HG03457 (cell line): ENCODE results near the gene DDX49.
A peak's percentile ranks its signal among the peaks of the same experiment; 100 is the strongest.

Experiments used
- ATAC-seq: cut with Tn5 transposase; IDR thresholded peaks from one replicate; pipeline ENCODE4 v1.9.1; 2021; ENCODE audit warnings: moderate number of reproducible peaks; ENCODE audit not compliant: unreplicated experiment

DDX49 gene, protein sequence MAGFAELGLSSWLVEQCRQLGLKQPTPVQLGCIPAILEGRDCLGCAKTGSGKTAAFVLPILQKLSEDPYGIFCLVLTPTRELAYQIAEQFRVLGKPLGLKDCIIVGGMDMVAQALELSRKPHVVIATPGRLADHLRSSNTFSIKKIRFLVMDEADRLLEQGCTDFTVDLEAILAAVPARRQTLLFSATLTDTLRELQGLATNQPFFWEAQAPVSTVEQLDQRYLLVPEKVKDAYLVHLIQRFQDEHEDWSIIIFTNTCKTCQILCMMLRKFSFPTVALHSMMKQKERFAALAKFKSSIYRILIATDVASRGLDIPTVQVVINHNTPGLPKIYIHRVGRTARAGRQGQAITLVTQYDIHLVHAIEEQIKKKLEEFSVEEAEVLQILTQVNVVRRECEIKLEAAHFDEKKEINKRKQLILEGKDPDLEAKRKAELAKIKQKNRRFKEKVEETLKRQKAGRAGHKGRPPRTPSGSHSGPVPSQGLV

DNA sequence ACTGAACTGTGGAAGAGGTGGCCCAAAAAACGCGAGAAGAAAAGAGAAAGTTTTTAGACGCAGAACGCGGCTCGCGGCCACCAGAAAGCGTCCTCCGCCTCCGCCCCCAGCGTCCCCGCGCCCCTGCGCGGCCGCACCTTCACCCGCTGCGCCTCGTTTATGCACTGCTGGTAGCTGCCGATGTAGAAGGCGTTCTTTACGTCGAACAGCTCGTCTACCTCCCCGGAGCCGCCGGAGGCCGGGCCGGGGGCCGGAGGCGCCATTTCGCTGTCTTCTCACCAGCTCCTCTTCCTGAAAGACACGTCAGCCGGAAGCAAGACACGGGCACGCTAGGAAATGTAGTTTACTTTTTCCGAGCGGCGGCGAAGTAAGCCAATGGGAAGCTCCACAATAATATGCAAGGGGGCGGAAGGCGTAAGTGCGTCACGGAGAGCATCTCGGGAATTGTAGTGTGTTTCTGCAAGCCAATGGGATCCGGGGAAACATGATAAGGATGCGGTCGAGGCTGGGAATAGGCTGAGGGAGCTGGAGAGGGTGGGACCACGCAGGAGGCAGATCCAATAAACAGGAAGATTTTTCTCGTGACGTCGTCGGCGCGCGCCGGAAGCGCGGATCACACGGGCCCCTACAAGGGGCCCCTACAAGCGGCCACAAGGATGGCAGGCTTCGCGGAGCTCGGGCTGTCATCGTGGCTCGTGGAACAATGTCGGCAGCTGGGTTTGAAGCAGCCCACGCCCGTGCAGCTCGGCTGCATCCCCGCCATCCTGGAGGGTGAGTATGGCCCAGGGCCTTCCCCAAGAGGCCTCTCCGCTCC is at the start of gene DDX49, which contains the start of gene COPE:
Gene DDX49, plus strand, starts transcription at position 630 of the 814 bp plus-strand sequence. Its CDS starts 27 bp downstream, at position 657.
Gene COPE, minus strand, starts transcription at position 302 of the 814 bp plus-strand sequence. Its CDS starts 39 bp downstream, at position 263.
- ATAC-seq = peak; percentile 76

DNA sequence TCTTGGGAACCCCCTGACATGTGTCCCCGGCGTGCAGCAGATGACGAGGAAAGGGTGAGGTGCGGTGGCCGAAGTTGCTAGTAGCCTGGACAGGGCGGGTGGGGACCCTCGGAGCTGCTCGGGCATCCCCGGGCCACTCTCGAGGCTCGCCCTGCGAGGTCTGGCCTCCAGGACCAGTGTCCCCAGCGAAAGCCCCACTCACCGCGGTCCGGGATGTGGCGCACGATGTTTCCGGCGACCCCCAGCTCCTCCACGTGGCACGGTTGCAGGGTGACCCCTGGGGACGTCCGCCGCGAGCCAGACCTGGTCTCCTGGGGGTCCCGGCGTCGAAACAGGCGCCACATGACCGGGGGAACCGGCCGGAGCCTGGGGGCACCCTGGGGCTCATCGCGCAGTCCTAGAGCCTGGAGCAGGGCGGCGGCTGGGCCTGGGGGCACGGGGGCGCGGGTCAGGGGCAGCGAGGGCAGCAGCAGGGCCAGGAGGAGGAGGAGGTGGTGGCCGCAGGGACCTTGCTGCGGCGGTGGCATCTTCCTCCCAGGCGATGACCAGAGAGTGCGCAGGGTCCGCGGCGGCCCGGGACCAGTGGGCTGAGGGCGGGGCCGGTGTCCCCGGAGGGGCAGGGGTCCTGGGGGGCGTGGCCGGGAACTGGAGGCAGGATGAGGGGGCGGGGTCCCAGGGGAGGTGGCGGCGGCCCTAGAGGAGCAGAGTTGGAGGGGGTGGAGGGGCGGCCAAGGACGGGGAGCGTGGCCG is 49.6 kb upstream of the DDX49 start:
- ATAC-seq = no peak

DNA sequence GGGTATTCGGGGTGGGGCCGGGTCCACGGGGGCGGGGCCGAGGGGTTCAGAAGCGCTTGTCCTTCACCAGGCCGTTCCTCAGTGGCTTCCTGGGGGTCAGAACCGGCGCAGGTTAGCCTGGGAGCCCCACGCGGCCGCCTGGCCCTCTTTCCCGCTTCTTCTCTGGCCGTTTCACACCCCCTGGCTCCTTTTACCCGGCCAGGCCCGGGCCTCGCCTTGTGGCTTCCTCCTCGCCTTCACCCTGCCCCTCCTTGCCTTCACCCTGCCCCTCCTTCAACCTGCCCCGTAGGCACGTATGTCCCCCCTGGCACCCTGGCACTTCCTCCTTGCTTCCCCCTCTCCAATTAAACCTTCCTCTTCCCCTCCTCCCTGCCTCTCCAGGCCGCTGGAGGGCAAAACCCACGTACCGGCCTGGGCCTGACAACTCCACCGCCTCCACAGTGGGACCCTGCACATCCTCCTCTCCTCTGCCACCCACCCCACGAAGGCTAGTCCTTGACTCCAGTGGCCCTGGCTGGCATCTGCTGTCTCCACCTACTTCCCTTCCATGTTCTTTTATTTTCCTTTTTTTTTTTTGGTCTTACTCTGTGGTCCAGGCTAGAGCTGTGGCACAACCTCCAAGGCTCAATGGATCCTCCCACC is 48.9 kb upstream of the DDX49 start:
- no peak for ATAC-seq

DNA sequence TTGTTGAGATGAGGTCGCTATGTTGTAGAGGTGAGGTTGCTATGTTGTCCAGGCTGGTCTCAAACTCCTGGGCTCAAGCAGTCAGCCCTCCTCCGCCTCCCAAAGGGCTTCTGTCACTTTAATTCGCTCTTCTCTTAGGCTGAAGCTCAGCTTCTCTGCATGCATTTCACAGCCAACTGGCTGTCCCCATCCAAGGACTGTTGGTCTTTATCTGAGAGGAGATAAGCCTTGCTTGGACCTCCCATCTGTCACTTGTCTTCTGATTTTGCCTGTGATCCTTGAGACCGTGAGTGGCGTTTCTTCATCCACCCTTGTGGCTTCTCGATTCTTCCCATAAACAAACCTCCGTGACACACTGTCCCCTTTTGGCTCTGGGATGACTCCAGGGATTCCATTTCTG is 48.0 kb upstream of the DDX49 start:
- ATAC-seq = no peak

DNA sequence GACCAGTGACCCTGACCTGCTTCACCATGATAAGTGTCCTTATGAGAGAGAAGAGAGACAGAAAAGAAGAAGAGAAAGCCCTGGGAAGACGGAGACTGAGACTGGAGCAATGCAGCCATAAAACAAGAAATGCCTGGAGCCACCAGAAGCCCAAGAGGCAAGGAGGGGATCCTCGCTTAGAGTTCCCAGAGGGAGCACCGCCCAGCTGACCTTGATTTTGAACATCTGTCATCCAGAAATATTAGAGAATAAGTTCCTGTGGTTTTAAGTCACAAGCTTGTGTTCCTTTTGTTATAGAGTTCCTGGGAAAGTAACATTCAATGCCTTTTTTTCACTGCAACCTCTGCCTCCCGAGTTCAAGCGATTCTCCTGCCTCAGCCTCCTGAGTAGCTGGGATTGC is 43.8 kb upstream of the DDX49 start:
- ATAC-seq = no peak

DNA sequence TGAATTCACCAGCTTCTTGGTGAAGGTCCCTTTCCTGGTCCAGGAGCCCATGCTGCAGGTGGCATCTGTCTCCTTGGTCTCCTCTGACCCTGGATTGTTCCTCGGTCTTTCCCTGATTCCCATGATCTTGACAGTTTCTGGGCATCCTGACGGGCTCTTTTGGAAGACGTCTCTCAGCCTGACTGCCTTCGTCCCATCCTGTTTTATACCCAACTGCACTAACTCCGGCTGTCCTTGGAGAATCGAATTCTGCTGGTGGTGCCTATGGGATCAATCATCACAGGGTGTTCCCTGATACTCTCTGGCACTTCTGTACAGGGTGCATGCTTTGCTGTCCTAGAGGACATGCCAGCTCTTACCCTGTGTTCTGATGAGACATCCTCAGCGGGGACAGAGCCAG is 42.6 kb upstream of the DDX49 start:
- ATAC-seq = no peak

DNA sequence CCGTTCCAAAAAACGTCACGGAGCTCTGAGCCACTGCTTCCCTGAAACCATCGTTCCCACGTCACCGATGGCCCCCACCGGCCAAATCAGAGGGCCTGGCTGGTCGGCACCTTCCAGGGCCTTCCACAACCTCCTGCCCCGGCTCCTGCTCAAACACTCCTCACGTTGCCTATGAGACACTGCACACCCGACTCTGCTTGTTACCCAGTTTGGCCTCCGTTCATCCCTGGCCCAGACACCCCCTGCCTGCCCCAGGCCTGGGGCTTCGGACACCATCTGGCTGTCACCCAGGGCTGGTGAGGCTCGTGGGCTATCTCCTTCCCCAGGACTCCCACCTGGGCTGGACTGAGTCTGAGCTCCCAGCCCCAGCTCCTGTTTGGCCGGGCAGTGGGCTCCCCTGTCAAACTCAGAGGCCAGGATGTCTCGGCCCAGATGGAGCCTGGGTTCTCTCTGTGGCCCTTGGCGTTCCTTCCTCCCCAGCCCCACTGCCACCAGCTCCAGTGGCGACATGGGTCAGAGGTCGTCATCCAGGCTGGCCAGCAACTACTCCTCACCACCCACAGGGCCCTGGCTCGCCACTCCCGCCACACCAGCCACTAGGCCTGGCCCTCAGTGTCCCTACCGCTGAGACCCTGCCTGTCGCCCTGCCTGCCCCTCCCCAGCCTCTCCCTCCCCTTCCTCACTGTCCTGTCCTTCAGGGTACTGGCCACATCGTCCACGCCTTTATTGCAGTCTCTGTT is 41.3 kb upstream of the DDX49 start:
- ATAC-seq = no peak

DNA sequence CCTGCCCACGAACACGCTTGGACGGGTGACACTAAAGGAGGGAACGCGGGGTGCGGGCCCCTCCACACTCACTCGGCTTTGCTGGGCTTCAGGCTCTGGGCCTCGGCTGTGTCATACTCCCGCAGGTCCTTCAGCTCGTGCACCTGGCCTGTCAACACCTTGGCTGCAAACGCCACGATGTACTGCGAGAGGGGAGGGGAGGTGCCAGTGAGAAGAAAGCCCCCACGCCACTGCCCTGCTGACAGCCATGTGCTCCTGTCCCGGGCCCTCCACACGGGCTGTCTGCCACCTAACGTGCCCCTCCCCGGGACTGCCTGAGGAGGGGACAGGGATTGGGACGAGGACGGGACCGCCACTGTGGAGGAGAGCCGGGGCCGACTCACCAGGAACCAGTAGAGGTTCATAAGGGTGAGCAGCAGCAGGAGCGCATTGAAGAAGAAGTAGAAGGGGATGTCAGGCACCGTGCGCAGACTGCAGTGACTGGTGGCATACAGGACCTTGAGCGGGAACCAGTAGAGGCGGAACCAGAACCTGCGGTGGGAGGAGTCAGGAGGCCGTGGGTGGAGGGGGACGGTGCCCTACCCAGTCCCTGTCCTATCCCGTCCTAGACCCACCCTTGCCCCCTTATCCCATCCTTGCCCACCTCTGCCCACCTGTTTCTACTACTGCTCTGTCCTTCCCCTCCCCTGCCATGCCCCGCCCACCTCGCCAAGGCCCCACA is 40.5 kb upstream of the DDX49 start:
- no peak for ATAC-seq

DNA sequence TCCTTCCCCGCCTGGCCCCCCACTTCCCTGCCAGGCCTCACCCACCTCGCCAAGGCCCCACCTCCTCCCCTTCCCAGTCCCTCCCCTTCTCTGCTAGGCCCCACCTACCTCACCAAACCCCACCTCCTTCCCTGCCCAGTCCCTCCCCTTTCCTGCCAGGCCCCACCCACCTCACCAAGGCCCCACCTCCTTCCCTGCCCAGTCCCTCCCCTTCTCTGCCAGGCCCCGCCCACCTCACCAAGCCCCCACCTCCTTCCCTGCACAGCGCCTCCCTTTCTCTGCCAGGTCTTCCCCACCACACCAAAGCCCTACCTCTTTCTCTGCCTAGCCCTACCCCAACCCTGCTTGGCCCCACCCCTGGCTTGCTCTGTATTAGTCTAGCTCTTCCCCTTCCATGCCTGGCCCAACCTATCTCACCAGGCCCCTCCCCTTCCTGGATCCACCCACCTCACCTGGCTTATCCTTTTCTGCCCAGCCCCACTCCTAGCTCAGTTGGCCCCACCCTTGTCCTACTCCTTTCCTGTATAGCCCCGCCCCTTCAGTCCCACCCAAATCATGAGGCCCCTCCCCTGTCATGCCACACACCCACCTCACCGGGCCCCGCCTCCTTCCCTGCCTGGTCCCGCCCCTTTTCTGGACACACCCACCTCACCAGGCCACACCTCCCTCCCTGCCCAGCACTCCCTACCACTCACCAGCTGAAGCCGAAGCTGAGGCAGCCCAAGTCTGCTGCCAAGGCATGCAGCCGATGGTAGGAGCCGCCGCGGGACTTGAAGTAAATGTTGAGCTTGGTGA is 39.7 kb upstream of the DDX49 start:
- ATAC-seq = no peak

DNA sequence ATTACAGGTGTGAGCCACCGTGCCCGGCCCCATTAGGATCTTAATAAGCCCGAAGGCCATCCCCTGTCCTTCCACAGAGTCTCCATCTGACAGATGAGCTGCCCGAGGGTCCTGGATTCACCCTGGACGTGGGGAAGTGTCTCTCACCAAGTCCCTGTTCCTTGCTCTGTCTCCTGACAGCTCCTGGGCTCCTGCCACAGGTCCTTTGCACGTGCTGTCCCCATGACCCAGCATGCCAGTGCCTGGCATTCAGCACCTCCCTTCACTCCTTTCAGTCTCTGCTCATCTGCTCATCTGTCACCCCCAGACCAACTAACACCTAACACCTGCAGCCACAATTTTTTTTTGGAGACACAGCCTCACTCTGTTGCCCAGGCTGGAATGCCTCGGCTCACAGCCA is 38.0 kb upstream of the DDX49 start:
- no peak for ATAC-seq

DNA sequence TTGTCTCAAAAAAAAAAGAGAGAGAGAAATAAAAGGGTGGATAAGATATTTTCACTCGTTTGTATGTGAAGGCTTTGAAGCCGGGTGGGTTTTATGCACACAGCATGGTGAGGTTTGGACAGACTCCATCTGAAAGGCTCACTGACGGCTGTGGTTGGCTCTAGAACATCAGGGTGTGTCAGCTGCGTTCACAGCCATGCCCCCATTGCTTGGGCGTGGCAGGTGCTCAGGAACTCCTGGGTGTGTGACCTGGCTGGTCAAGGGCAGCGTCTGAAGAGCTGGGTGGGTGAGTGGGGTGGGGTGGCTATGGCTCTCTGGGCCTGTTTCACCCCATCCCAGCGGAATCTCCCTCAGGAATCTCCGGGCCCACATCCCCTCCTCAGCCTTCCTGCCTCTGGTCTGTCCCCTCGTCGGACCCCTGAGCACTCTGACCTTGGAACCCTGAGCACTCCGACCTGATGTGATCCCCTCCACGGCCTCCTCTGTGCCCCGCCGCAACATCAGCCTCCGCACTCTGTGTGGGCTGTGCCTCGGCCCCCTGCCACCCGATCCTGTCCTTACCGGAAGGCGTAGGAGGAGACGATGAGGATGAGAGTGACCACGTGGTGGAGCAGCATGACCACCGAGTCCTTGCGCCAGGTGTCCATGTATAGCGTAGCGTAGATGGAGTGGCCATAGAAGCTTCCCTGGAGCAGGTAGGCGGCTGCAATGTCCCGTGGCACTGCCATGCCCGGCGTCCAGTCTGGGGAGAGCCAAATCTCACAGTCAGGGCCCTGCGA is 35.8 kb upstream of the DDX49 start:
- no peak for ATAC-seq

DNA sequence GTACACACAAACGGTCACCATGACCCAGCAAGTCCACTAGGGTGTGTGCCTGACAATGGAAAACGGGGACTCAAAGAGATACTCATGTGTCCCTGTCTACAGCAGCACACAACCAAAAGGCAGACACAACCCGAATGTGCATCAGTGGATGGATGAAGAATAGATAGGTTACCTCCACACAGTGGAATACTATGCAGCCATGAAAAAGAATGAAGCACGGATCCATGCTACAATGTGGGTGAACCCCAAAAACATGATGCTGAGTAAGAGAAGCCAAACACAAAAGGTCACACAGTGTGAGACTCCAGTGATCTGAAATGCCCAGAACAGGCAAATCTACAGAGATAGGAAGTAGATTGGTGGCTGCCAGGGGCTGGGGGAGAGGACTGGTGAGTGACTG is 32.5 kb upstream of the DDX49 start:
- no peak for ATAC-seq

DNA sequence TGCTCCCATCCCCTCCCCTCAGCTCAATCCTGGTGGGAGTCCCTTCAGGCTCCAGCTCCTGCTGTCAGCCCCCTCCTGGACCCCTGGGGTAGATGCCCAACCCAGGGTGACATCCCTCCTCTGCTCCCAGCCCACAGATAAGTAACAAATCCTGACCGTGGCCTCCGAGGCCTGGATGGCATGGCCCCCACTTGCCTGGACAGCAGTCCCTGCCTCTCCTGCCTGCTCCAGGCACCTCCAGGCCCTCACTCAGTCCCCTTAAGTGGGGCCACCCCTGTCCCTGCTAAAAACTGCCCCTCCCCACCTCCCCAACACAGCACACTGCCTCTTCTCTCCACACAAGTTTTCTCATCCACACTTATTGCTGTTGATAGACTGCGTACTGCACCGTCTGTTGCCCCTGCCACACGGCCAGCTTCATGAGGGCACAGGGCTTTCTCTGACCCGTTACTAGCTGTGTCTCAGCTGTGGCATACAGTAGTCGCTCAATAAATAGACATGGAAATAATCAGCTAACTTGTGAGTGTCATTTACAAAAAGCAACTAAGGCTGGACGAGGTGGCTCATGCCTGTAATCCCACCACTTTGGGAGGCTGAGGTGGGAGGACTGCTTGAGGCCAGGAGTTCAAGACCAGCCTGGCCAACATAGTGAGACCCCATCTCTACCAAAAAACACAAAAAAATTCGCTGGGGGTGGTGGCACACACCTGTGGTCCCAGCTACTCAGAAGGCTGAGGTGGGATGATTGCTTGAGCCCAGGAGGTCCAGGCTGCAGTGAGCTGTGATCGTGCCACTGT is 29.4 kb upstream of the DDX49 start:
- no peak for ATAC-seq

DNA sequence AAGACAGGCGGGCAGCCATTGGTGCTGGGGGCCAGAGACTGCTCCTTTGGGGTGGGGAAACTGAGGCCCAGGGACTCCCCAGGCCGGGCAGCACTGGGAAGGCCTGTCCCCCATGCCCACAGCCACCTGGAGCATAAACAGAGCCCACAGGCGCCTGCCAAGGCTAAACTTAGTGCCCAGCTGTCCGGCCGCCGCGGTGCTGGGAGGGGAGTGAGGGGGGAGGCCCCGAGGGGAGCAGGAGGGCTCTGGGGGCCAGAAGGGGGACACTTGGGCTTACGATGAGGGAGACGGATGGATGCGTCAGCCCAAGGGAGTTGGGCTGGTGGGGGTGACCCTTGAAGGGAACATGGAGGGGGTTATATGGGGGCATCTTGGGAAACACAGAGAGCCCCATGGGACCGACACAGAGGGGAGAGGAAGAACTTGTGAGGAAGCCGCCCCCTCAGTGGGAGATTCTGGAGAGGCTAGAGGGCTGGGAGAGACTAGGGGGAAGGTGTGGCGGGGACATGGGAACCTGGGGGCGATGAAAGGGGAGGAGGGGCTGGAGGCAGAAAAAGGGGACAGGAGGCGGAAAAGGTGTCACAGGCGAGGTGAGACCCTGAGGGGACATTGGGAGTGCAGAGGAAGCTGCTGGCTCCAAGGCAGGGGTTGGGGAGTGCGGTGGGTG is 25.8 kb upstream of the DDX49 start:
- no peak for ATAC-seq

DNA sequence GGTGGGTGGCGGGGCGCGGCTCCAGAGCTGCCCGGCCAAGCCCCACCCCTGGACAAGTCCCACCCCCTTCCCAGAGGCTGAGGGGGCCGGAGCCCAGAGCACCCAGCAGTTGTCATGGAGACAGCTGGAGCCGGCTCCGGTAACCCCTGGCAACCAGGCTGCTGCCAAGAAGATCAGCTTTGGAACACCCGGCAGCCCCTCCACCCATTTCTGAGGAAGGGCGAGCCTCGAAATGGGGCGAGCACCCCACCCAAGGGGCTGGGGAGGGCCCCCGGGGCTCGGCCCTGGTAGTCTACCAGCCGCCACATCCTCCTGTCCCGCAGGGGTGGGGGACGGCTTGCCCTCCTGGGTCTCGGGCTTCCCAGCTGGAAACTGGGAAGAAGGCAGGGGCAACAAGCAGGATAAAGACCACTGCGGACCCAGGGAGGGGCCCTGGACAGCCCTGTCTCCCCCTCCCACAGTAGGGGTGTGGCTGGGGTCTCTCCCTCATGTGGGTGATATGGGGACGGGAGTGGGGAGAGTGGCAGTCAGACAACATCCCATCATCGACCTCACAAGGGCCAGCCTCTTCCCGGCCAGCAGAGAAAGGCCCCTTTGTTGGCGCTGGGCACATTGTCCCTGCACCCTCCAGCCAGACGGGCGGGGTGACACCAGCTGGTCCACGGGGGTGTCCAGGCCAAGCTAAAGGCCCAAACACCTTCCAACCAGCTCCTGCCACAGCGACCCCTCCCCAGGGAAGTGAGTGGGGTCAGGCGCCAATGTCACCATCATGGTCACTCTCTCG is 25.1 kb upstream of the DDX49 start:
- ATAC-seq = no peak
